DMS53 (cell line): ENCODE measurements around the gene GALK2.
"Not testable (repeated sequence)": the region's sequence is repeated elsewhere in the genome, so short reads cannot be mapped to it uniquely, and the experiment has no call there.

Experiments used
- DNase-seq: peaks from one replicate; lab custom pipeline; 2025; lab: John Stamatoyannopoulos, UW

GALK2 gene

GRCh38 chr15:49164865-49165264 lies 5.2 kb upstream of the GALK2 start:
- no peak for DNase-seq

GRCh38 chr15:49168016-49168415 lies 2.0 kb upstream of the GALK2 start:
- no peak for DNase-seq

- DNase-seq, result no peak
Observed at GRCh38 chr15:49171790-49172189, 1.7 kb downstream of the GALK2 start.

DNA sequence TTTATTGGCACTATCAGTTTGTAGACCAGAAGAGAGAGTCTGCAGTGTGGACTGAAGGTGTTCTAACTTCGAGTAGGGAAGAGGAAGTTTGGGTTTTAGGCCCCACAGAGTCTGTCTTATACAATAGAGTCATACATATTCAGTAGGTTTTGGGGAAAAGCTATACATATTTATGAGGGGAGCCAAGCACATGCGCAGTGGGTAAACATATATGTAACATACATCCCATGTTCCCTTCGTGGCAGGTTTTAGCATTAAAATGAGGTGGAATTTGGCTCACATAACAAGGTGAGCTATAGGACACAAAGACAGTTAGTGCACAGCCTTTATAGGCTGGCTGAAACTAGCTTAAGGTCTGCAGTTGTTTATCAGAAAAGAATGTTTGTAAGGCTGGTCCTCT lies 4.9 kb downstream of the GALK2 start:
- DNase-seq, result no peak

- not testable (repeated sequence) for DNase-seq
Observed at GRCh38 chr15:49175582-49176397, 5.7 kb downstream of the GALK2 start.

GRCh38 chr15:49178497-49178896 lies 8.4 kb downstream of the GALK2 start:
- DNase-seq, result no peak

DNA sequence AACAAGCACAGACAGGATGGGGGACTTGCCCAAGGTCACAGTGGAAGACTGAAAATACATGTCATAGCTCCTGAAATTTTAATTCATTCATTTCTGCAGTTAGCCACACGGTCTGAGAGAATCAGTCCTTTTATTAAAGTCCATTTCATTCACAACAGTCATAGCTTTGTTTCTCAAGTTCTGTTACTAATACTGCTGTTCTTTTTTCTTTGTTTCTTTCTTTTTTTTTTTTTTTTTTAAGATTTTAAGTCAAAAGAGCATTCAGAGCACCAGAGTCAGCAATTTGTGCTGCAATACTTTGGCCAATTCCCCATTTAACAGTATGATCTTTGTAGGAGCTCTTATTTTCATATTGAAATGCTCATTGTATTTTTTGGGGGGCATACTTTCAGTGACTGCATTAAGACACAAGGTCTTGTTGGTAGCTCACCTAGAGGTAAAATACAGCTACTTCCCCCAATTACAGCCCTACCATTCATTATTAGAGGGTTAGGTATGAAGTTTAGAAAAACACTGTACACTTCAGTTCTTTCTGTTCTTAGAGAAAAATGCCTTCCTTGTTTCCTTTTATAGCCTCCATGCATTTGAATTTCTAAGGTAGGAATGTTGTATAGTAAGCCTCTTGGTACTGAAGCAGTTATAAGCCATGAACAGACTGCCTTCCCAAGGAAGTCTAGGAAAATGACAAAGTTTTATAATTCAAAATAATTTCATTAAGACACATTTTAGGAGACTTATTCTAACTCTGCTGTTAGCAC lies 9.6 kb downstream of the GALK2 start:
- no peak for DNase-seq

GRCh38 chr15:49182128-49182527 lies 12.1 kb downstream of the GALK2 start:
- DNase-seq, result no peak

- DNase-seq, result not testable (repeated sequence)
Observed at GRCh38 chr15:49183741-49184140, 13.7 kb downstream of the GALK2 start.

DNA sequence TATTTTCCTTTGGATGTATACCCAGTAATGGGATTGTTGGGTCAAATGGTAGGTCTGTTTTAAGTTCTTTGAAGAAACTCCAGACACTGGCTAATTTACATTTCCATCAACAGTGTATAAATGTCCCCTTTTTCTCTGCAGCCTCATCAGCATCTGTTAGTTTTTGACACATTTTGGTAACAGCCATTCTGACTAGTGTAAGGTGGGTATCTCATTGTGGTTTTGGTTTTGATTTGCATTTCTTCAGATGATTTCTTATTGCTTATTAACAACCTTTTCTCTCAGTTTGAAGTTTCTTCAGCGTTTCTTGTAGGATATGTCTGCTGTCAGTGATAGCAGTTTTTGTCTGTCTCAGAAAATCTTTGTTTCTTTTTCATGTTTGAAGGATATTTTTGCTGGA lies 15.4 kb downstream of the GALK2 start:
- no peak for DNase-seq

GRCh38 chr15:49187549-49188245 lies 17.6 kb downstream of the GALK2 start:
- peak; percentile 51 for DNase-seq

GRCh38 chr15:49188933-49189332 lies 18.9 kb downstream of the GALK2 start:
- no peak for DNase-seq

GRCh38 chr15:49189631-49190030 lies 19.6 kb downstream of the GALK2 start:
- no peak for DNase-seq

- no peak for DNase-seq
Observed at GRCh38 chr15:49190586-49190985, 20.5 kb downstream of the GALK2 start.

DNA sequence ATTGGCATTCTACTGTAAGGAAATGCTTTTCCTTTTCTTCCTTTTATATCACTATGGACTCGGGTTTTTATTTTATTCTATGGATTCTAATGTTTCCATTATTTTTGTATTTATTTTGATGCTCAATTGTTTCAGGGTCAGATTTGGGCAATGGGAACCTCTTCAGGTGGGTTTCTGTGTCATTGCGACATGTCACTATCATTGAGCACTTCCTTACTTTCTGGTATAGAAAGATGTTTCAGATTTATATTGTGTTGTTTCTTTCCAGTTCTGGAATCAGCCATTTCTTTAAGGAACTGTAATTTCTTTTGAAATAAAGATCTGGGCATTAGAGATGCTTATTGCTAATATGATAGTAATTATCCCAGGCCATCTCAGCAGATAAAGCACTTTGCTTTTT lies 21.8 kb downstream of the GALK2 start:
- DNase-seq, result no peak

DNA sequence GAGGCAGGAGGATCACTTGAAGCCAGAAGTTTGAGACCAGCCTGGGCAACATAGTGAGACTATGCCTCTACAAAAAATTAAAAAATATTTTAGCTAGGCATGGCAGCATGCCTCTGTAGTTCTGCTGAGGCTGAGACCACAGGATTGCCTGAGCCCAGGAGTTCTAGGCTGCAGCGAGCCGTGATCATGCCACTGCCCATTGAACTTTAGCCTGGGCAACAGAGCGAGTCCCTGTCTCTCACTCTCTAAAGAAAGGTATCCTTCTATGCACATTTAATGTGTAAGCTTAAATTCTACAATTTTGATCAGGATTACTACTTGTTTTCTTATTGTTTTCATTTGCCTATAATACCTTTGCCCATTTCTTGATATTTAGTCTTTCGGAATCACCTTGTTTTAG lies 26.8 kb downstream of the GALK2 start:
- no peak for DNase-seq

DNA sequence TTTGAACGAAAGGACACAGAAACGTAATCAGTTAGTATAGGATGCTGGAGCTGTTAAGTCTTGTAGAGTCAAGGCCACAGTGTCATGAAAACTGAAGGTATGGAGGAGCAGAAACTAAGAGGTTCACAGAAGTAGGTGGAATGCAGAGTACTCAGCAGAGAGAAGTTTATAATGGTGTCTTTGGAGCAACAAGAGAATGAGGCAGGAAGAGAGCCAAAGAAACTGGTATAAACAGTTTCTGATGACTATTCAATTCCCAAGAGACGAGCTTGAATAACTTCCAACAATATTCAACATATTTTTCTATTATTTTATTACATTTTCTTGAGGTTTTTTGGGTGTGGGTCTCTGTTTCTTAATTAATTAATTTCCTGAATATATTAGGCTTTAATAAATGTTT lies 29.6 kb downstream of the GALK2 start:
- DNase-seq, result no peak

DNA sequence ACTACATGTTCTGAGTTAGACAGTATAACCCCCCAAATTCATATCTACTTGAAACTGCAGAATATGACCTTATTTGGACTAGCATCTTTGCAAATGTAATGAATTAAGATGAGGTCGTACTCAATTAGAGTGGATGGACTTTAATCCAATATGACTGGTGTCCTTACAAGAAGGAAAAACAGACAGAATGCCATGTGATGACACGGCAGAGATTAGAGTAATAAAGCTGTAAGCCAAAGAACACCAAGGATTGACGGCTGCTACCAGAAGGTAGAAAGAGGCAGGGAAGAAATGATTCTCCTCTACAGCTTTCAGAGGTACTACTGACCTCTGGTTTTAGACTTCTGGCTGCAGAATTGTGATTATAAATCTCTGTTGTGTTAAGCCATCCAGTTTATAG lies 30.3 kb downstream of the GALK2 start:
- no peak for DNase-seq

DNA sequence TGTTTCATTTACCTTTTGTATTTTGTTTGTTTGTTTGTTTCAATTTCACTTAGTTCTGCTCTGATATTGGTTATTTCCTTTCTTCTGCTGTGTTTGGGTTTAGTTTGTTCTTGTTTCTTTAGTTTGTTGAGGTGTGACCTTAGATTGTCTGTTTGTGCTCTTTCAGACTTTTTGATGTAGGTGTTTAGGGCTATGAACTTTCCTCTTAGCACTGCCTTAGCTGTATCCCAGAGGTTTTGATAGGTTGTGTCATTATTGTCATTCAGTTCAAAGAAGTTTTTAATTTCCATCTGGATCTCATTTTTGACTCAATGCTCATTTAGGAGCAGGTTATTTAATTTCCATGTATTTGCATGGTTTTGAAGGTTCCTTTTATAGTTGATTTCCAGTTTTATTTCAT lies 38.1 kb downstream of the GALK2 start:
- not testable (repeated sequence) for DNase-seq

DNA sequence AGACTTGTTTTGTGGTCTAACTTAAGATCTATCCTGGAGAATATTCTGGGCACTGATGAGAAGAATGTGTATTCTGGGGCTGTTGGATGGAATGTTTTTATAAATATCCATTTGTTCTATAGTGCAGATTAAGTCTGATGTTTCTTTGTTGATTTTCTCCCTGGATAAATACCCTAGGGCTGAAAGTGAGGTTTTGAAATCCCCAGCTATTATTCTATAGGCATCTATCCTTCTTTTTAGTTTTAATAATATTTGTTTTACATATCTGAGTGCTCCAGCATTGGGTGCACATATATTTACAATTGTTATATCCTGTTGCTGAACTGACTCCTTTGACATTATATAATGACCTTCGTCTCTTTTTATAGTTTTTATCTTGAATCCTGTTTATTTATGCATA lies 42.9 kb downstream of the GALK2 start:
- DNase-seq, result no peak

GRCh38 chr15:49215768-49216739 lies 46.0 kb downstream of the GALK2 start:
- DNase-seq, result peak; percentile 93
